HepG2 (cell line): Measurements from ENCODE around the gene FAM3C. TPM values are rescaled to one million over a fixed set of nuclear protein-coding genes. Genes with fewer than 3 reads are reported as not detected.

Experiments
- DNMT3B ChIP-seq: conservative IDR thresholded peaks from 2 replicates; pipeline ENCODE4 v1.6.1; 2016; ENCODE audit warnings: missing biosample characterization, control low read depth
- HHEX ChIP-seq: IDR thresholded peaks from 2 replicates; pipeline ENCODE4 v1.6.1; 2016; ENCODE audit warnings: control low read depth
- HOXA5 ChIP-seq: sonication (generic); formaldehyde crosslinking; IDR thresholded peaks from 2 replicates; pipeline ENCODE4 v1.4.0; 2020; ENCODE audit warnings: missing genetic modification reagents
- HOXD1 ChIP-seq: sonication (generic); formaldehyde crosslinking; IDR thresholded peaks from 2 replicates; pipeline ENCODE4 v1.5.0; 2020; ENCODE audit warnings: missing genetic modification reagents
- KAT7 ChIP-seq: IDR thresholded peaks from 2 replicates; pipeline ENCODE4 v1.6.1; 2018; ENCODE audit warnings: borderline replicate concordance, missing compliant biosample characterization
- MED8 ChIP-seq: sonication (generic); formaldehyde crosslinking; IDR thresholded peaks from 2 replicates; pipeline ENCODE4 v1.8.1; 2023; ENCODE audit warnings: mild to moderate bottlenecking, missing genetic modification reagents; ENCODE audit not compliant: insufficient replicate concordance
- NCOA1 ChIP-seq: sonication (generic); formaldehyde crosslinking; IDR thresholded peaks from 2 replicates; pipeline ENCODE4 v1.9.0; 2021; ENCODE audit warnings: missing genetic modification reagents
- NFYB ChIP-seq: sonication (generic); formaldehyde crosslinking; IDR thresholded peaks from 2 replicates; pipeline ENCODE4 v1.4.0; 2020; ENCODE audit warnings: missing genetic modification reagents
- NONO ChIP-seq, 2 experiments: fragments of 450-650 bp in 1 of 2; sonication (generic) in 1 of 2; formaldehyde crosslinking in 1 of 2; IDR thresholded peaks in 1 of 2; conservative IDR thresholded peaks in 1 of 2; 2 replicates each; pipeline versions ENCODE4 v1.6.1 to v1.8.0; 2017 to 2022; ENCODE audit warnings: mild to moderate bottlenecking in 1 of 2, missing genetic modification reagents in 1 of 2, moderate library complexity in 1 of 2
- POLR2AphosphoS5 ChIP-seq: IDR thresholded peaks from 2 replicates; pipeline ENCODE4 v1.6.1; 2012; ENCODE audit warnings: low read depth, low read length
- POLR2G ChIP-seq: fragments of 200-400 bp; formaldehyde crosslinking; IDR thresholded peaks from 2 replicates; pipeline ENCODE4 v1.6.1; 2018; ENCODE audit warnings: mild to moderate bottlenecking, low read depth, low read length, moderate library complexity
- SALL1 ChIP-seq: sonication (generic); formaldehyde crosslinking; IDR thresholded peaks from 2 replicates; pipeline ENCODE4 v1.8.0; 2022; ENCODE audit warnings: mild to moderate bottlenecking, missing genetic modification reagents
- SOX5 ChIP-seq: IDR thresholded peaks from 2 replicates; pipeline ENCODE4 v1.6.1; 2016; ENCODE audit warnings: borderline replicate concordance
- TRIM24 ChIP-seq: sonication (generic); formaldehyde crosslinking; IDR thresholded peaks from 2 replicates; pipeline ENCODE4 v1.8.0; 2022; ENCODE audit warnings: mild to moderate bottlenecking, missing genetic modification reagents
- ZSCAN9 ChIP-seq: IDR thresholded peaks from 2 replicates; pipeline ENCODE4 v1.6.1; 2016; ENCODE audit warnings: borderline replicate concordance
- polyA plus RNA-seq, 8 experiments: library from polyadenylated mRNA; depleted of rRNA in 3 of 8; stranded (reverse) in 7 of 8; unstranded in 1 of 8; fragments of >200 nt; fragmentation: Illumina TruSeq in 4 of 8; extraction: Trizol in 4 of 8; gene quantifications; 2 replicates each; pipeline versions ENCODE4 v1.2.1 to v1.2.3, GENCODE V29; 2011 to 2016; ENCODE audit warnings: low read depth in 4 of 8, missing spikeins in 1 of 8, mixed read lengths in 1 of 8; ENCODE audit not compliant: insufficient read depth in 1 of 8
- total RNA-seq, 5 experiments: library from RNA; depleted of rRNA; stranded (reverse); fragments of >200 nt; fragmentation: Illumina TruSeq; extraction: Trizol; gene quantifications; 2 replicates each; pipeline ENCODE4 v1.2.3, GENCODE V29; 2016; ENCODE audit warnings: low read depth in 1 of 5
- TF ChIP-seq, protein P1 (sequence below): sonication (generic); formaldehyde crosslinking; IDR thresholded peaks from 2 replicates; pipeline ENCODE4 v1.4.0; 2020; ENCODE audit warnings: low read depth, mild to moderate bottlenecking, missing genetic modification reagents
- TF ChIP-seq, protein P2 (sequence below): sonication (generic); formaldehyde crosslinking; IDR thresholded peaks from 2 replicates; pipeline ENCODE4 v1.4.0; 2020; ENCODE audit warnings: missing genetic modification reagents, borderline replicate concordance
- TF ChIP-seq, protein P3 (sequence below): sonication (generic); formaldehyde crosslinking; IDR thresholded peaks from 2 replicates; pipeline ENCODE4 v1.4.0; 2020; ENCODE audit warnings: missing genetic modification reagents
- TF ChIP-seq, protein P4 (sequence below): IDR thresholded peaks from 2 replicates; pipeline ENCODE4 v1.6.1; 2016
- TF ChIP-seq, protein P5 (sequence below): sonication (generic); formaldehyde crosslinking; IDR thresholded peaks from 2 replicates; pipeline ENCODE4 v1.5.0; 2020; ENCODE audit warnings: mild to moderate bottlenecking, missing genetic modification reagents

The FAM3C gene
- total and polyA plus RNA-seq, 2 of the 13 experiments (the other 11 are each of a cell fraction or from before 2014, with no cell fraction given): 14.6 to 16.0 TPM

GRCh38 chr7:121395961-121396757 lies at the start of gene FAM3C (continued):
- TF ChIP-seq MED8 (CRISPR knock-in tag): peak; percentile 61
- peak; percentile 88; the same call in 1 of the 2 replicates for TF ChIP-seq KAT7
- peak; percentile 25; the same call in 1 of the 2 replicates for TF ChIP-seq ZSCAN9 (CRISPR knock-in tag)
- peak; percentile 93 for TF ChIP-seq SALL1 (CRISPR knock-in tag)
- TF ChIP-seq, protein P1, sequence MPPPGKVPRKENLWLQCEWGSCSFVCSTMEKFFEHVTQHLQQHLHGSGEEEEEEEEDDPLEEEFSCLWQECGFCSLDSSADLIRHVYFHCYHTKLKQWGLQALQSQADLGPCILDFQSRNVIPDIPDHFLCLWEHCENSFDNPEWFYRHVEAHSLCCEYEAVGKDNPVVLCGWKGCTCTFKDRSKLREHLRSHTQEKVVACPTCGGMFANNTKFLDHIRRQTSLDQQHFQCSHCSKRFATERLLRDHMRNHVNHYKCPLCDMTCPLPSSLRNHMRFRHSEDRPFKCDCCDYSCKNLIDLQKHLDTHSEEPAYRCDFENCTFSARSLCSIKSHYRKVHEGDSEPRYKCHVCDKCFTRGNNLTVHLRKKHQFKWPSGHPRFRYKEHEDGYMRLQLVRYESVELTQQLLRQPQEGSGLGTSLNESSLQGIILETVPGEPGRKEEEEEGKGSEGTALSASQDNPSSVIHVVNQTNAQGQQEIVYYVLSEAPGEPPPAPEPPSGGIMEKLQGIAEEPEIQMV (CRISPR knock-in tag): peak; percentile 66
- TF ChIP-seq, protein P2, sequence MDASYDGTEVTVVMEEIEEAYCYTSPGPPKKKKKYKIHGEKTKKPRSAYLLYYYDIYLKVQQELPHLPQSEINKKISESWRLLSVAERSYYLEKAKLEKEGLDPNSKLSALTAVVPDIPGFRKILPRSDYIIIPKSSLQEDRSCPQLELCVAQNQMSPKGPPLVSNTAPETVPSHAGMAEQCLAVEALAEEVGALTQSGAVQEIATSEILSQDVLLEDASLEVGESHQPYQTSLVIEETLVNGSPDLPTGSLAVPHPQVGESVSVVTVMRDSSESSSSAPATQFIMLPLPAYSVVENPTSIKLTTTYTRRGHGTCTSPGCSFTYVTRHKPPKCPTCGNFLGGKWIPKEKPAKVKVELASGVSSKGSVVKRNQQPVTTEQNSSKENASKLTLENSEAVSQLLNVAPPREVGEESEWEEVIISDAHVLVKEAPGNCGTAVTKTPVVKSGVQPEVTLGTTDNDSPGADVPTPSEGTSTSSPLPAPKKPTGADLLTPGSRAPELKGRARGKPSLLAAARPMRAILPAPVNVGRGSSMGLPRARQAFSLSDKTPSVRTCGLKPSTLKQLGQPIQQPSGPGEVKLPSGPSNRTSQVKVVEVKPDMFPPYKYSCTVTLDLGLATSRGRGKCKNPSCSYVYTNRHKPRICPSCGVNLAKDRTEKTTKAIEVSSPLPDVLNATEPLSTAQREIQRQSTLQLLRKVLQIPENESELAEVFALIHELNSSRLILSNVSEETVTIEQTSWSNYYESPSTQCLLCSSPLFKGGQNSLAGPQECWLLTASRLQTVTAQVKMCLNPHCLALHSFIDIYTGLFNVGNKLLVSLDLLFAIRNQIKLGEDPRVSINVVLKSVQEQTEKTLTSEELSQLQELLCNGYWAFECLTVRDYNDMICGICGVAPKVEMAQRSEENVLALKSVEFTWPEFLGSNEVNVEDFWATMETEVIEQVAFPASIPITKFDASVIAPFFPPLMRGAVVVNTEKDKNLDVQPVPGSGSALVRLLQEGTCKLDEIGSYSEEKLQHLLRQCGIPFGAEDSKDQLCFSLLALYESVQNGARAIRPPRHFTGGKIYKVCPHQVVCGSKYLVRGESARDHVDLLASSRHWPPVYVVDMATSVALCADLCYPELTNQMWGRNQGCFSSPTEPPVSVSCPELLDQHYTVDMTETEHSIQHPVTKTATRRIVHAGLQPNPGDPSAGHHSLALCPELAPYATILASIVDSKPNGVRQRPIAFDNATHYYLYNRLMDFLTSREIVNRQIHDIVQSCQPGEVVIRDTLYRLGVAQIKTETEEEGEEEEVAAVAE (CRISPR knock-in tag): 0 out of 2 replicates have a peak, but pooled peaks have one; percentile 38
- TF ChIP-seq NONO (IDR thresholded peaks at IDR 0.05): no peak
- peak; percentile 93 for TF ChIP-seq NONO (CRISPR knock-in tag; conservative IDR thresholded peaks at IDR 0.05)
- TF ChIP-seq SOX5: peak; percentile 37; the same call in 1 of the 2 replicates
- TF ChIP-seq, protein P3, sequence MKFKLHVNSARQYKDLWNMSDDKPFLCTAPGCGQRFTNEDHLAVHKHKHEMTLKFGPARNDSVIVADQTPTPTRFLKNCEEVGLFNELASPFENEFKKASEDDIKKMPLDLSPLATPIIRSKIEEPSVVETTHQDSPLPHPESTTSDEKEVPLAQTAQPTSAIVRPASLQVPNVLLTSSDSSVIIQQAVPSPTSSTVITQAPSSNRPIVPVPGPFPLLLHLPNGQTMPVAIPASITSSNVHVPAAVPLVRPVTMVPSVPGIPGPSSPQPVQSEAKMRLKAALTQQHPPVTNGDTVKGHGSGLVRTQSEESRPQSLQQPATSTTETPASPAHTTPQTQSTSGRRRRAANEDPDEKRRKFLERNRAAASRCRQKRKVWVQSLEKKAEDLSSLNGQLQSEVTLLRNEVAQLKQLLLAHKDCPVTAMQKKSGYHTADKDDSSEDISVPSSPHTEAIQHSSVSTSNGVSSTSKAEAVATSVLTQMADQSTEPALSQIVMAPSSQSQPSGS (CRISPR knock-in tag): peak; percentile 34; the same call in 1 of the 2 replicates
- TF ChIP-seq POLR2G: peak; percentile 96
- TF ChIP-seq DNMT3B: no peak
- TF ChIP-seq, protein P4, sequence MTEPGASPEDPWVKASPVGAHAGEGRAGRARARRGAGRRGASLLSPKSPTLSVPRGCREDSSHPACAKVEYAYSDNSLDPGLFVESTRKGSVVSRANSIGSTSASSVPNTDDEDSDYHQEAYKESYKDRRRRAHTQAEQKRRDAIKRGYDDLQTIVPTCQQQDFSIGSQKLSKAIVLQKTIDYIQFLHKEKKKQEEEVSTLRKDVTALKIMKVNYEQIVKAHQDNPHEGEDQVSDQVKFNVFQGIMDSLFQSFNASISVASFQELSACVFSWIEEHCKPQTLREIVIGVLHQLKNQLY (CRISPR knock-in tag): no peak
- TF ChIP-seq, protein P5, sequence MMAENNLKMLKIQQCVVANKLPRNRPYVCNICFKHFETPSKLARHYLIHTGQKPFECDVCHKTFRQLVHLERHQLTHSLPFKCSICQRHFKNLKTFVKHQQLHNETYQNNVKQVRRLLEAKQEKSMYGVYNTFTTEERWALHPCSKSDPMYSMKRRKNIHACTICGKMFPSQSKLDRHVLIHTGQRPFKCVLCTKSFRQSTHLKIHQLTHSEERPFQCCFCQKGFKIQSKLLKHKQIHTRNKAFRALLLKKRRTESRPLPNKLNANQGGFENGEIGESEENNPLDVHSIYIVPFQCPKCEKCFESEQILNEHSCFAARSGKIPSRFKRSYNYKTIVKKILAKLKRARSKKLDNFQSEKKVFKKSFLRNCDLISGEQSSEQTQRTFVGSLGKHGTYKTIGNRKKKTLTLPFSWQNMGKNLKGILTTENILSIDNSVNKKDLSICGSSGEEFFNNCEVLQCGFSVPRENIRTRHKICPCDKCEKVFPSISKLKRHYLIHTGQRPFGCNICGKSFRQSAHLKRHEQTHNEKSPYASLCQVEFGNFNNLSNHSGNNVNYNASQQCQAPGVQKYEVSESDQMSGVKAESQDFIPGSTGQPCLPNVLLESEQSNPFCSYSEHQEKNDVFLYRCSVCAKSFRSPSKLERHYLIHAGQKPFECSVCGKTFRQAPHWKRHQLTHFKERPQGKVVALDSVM (CRISPR knock-in tag): peak; percentile 94
- peak; percentile 65 for TF ChIP-seq POLR2AphosphoS5
- 0 out of 2 replicates have a peak, but pooled peaks have one; percentile 18 for TF ChIP-seq HOXD1 (CRISPR knock-in tag)
- TF ChIP-seq TRIM24: no peak
- TF ChIP-seq HOXA5: peak; percentile 77
- TF ChIP-seq NFYB (CRISPR knock-in tag): peak; percentile 66
- TF ChIP-seq NCOA1 (CRISPR knock-in tag): no peak
- TF ChIP-seq HHEX (CRISPR knock-in tag): no peak
